HL-60 (cell line): ENCODE measurements around the gene ANKRD22.

Experiments
- GABPA ChIP-seq: IDR thresholded peaks from 2 replicates; pipeline ENCODE4 v1.6.1; 2012; ENCODE audit warnings: low read depth
- POLR2AphosphoS5 ChIP-seq: IDR thresholded peaks from 2 replicates; pipeline ENCODE4 v1.6.1; 2012; ENCODE audit warnings: low read depth
- SPI1 ChIP-seq: IDR thresholded peaks from 2 replicates; pipeline ENCODE4 v1.6.1; 2012; ENCODE audit warnings: low read depth, mild to moderate bottlenecking, borderline replicate concordance
- TF ChIP-seq, protein P1 (sequence below): IDR thresholded peaks from one replicate; pipeline ENCODE4 v1.5.1; 2011; ENCODE audit warnings: low read length, control low read depth, inconsistent platforms; ENCODE audit not compliant: insufficient read depth
- TF ChIP-seq, protein P2 (sequence below): IDR thresholded peaks from 2 replicates; pipeline ENCODE4 v1.6.1; 2012; ENCODE audit warnings: low read depth; ENCODE audit not compliant: insufficient replicate concordance

DNA sequence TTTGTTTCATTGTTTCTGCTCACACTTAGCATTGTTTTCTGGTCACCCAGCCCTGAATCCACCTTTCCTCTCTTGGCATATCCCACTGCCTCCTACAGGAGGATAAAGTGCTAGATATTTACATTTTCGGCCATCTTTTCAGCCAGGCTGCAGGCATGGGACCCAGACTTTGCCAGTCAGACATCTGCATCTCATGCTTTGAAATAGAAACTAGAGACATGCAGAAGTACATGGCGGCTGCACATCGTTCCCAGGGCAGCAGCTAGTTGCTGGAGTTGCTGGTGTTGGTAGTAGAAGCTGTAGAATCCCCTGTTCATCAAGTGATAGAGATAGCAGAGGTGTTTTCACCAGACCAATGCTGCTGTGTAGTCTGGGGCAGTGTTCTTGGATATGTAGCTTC lies 47.1 kb upstream of the ANKRD22 start:
- TF ChIP-seq, protein P1, sequence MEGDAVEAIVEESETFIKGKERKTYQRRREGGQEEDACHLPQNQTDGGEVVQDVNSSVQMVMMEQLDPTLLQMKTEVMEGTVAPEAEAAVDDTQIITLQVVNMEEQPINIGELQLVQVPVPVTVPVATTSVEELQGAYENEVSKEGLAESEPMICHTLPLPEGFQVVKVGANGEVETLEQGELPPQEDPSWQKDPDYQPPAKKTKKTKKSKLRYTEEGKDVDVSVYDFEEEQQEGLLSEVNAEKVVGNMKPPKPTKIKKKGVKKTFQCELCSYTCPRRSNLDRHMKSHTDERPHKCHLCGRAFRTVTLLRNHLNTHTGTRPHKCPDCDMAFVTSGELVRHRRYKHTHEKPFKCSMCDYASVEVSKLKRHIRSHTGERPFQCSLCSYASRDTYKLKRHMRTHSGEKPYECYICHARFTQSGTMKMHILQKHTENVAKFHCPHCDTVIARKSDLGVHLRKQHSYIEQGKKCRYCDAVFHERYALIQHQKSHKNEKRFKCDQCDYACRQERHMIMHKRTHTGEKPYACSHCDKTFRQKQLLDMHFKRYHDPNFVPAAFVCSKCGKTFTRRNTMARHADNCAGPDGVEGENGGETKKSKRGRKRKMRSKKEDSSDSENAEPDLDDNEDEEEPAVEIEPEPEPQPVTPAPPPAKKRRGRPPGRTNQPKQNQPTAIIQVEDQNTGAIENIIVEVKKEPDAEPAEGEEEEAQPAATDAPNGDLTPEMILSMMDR = no peak
- TF ChIP-seq, protein P2, sequence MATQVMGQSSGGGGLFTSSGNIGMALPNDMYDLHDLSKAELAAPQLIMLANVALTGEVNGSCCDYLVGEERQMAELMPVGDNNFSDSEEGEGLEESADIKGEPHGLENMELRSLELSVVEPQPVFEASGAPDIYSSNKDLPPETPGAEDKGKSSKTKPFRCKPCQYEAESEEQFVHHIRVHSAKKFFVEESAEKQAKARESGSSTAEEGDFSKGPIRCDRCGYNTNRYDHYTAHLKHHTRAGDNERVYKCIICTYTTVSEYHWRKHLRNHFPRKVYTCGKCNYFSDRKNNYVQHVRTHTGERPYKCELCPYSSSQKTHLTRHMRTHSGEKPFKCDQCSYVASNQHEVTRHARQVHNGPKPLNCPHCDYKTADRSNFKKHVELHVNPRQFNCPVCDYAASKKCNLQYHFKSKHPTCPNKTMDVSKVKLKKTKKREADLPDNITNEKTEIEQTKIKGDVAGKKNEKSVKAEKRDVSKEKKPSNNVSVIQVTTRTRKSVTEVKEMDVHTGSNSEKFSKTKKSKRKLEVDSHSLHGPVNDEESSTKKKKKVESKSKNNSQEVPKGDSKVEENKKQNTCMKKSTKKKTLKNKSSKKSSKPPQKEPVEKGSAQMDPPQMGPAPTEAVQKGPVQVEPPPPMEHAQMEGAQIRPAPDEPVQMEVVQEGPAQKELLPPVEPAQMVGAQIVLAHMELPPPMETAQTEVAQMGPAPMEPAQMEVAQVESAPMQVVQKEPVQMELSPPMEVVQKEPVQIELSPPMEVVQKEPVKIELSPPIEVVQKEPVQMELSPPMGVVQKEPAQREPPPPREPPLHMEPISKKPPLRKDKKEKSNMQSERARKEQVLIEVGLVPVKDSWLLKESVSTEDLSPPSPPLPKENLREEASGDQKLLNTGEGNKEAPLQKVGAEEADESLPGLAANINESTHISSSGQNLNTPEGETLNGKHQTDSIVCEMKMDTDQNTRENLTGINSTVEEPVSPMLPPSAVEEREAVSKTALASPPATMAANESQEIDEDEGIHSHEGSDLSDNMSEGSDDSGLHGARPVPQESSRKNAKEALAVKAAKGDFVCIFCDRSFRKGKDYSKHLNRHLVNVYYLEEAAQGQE = no peak
- TF ChIP-seq SPI1 (no peak), GABPA (no peak), POLR2AphosphoS5 (no peak)
